Left lobe of liver (tissue), 2 donors: ENCODE results near the gene SMIM9. TPM values are rescaled to one million over a fixed set of nuclear protein-coding genes. Genes with fewer than 3 reads are reported as not detected.

ENCODE experiments used
- ATAC-seq: fragments of 200-7000 bp; cut with Tn5 transposase; one replicate; pipeline ENCODE4 v1.9.1; 2020; ENCODE audit warnings: mild to moderate bottlenecking, moderate library complexity
- DNase-seq: peaks from one replicate; pipeline ENCODE4 v3.0.0-alpha.2; 2020; ENCODE audit warnings: low spot score
- total RNA-seq: library from RNA; stranded (reverse); gene quantifications from one replicate; pipeline ENCODE4 v1.2.1, GENCODE V29; 2021
- donor health status: DM: no; HTN: no; CAD: no; lungs with moderate emphysema.
- donor health status: DM: no; HTN: yes; CAD: no.

Gene SMIM9
- total RNA-seq, 1 donor from 2014 or later: not detected

GRCh38 chrX:154784149-154784995 is 50.1 kb downstream of the SMIM9 start:
- DNase-seq (no peak), ATAC-seq (no peak)

- DNase-seq: peak; percentile 51
- peak; percentile 92 for ATAC-seq
These were observed 53.5 kb downstream of the SMIM9 start for GRCh38 chrX:154780968-154781367.

- ATAC-seq: no peak
- no peak for DNase-seq
These were observed 55.2 kb downstream of the SMIM9 start for GRCh38 chrX:154779261-154779660.

GRCh38 chrX:154776753-154777152 is 57.7 kb downstream of the SMIM9 start:
- no peak for DNase-seq
- no peak for ATAC-seq

- DNase-seq (no peak), ATAC-seq (peak; percentile 61)
These were observed 58.8 kb downstream of the SMIM9 start for GRCh38 chrX:154775419-154776349.

GRCh38 chrX:154774622-154775021 is 59.8 kb downstream of the SMIM9 start:
- DNase-seq (no peak), ATAC-seq (no peak)

Other genes with a start within 250 kb of the SMIM9 start
- gene CTAG1A, start 249.5 kb downstream of the SMIM9 start, total RNA-seq: not detected
- not detected for gene CTAG1B, start 215.4 kb downstream of the SMIM9 start, total RNA-seq
- gene CTAG2, start 181.1 kb downstream of the SMIM9 start, total RNA-seq: not detected
- 0.73 TPM for gene GAB3, start 83.6 kb downstream of the SMIM9 start, total RNA-seq
- gene DKC1, start 71.8 kb downstream of the SMIM9 start, total RNA-seq: 9.6 TPM
- 22.9 TPM for gene MPP1, start 29.2 kb downstream of the SMIM9 start, total RNA-seq
- 17.3 TPM for gene F8A1, start 51.7 kb upstream of the SMIM9 start, total RNA-seq
- gene F8, start 188.1 kb upstream of the SMIM9 start, total RNA-seq: 22.6 TPM
- 26.9 TPM for gene FUNDC2, start 192.2 kb upstream of the SMIM9 start, total RNA-seq
- gene CMC4, start 236.5 kb upstream of the SMIM9 start, total RNA-seq: 8.3 TPM
- gene MTCP1, start 236.5 kb upstream of the SMIM9 start, total RNA-seq: 15.2 TPM
- 9.5 TPM for gene BRCC3, start 236.8 kb upstream of the SMIM9 start, total RNA-seq